Glutamatergic neuron (in vitro differentiated cells): ENCODE results near the gene ZNF280D. TPM values are rescaled to one million over a fixed set of nuclear protein-coding genes. Genes with fewer than 3 reads are reported as not detected.

Source experiments
- DNase-seq: peaks from one replicate; pipeline ENCODE4 v3.0.0; 2022
- H3K27ac Mint-ChIP-seq: one replicate; pipeline ENCODE4 v1.8.0; 2020; ENCODE audit warnings: mild to moderate bottlenecking, mixed read lengths, inconsistent platforms; ENCODE audit not compliant: unreplicated experiment
- H3K27me3 Mint-ChIP-seq: one replicate; pipeline ENCODE4 v1.8.0; 2020; ENCODE audit warnings: mild to moderate bottlenecking, moderate library complexity, mixed read lengths, inconsistent platforms; ENCODE audit not compliant: unreplicated experiment
- H3K36me3 Mint-ChIP-seq: one replicate; pipeline ENCODE4 v1.8.0; 2020; ENCODE audit warnings: mild to moderate bottlenecking, mixed read lengths, inconsistent platforms; ENCODE audit not compliant: unreplicated experiment
- H3K4me1 Mint-ChIP-seq: one replicate; pipeline ENCODE4 v1.8.0; 2020; ENCODE audit warnings: mild to moderate bottlenecking, low read depth, mixed read lengths, inconsistent platforms; ENCODE audit not compliant: unreplicated experiment
- H3K4me3 Mint-ChIP-seq: one replicate; pipeline ENCODE4 v1.8.0; 2020; ENCODE audit warnings: mild to moderate bottlenecking, mixed read lengths, inconsistent platforms; ENCODE audit not compliant: unreplicated experiment
- H3K9me3 Mint-ChIP-seq: one replicate; pipeline ENCODE4 v1.8.0; 2020; ENCODE audit warnings: mild to moderate bottlenecking, moderate library complexity, mixed read lengths, inconsistent platforms; ENCODE audit not compliant: unreplicated experiment
- CTCF ChIP-seq: fragments of 200-600 bp; sonication (generic); IDR thresholded peaks from one replicate; pipeline ENCODE4 v1.5.0; 2021; ENCODE audit not compliant: partially characterized antibody, unreplicated experiment
- total RNA-seq: library from RNA; stranded (reverse); fragmentation: NEBNext Ultra II Directional; extraction: Animal tissue kit (Norgen Biotek cat#: 25700); gene quantifications from one replicate; pipeline ENCODE4 v1.2.1, GENCODE V29; 2021; ENCODE audit not compliant: unreplicated experiment

Gene ZNF280D
- total RNA-seq, 1 donor from 2014 or later: 35.9 TPM

- Mint-ChIP-seq H3K27ac (no peak overlapping the region), H3K27me3 (peaks cover 2% of the 10 kb centered on the region), H3K4me3 (no peak overlapping the region), H3K36me3 (no peaks in the 10 kb centered on the region), H3K9me3 (peaks cover 3% of the 10 kb centered on the region), H3K4me1 (peaks cover 2% of the 10 kb centered on the region)
- no peak for DNase-seq
- TF ChIP-seq CTCF: no peak
These were observed 26.1 kb upstream of the ZNF280D start for GRCh38 chr15:56759450-56759845.

GRCh38 chr15:56758770-56759449 is 25.6 kb upstream of the ZNF280D start:
- Mint-ChIP-seq H3K36me3 (no peaks in the 10 kb centered on the region), H3K27me3 (peaks cover 2% of the 10 kb centered on the region), H3K4me3 (no peak overlapping the region), H3K27ac (no peak overlapping the region), H3K4me1 (peaks cover 2% of the 10 kb centered on the region), H3K9me3 (peaks cover 3% of the 10 kb centered on the region)
- no peak for TF ChIP-seq CTCF
- DNase-seq: no peak

- no peaks in the 10 kb centered on the region for H3K36me3 Mint-ChIP-seq
- no peak overlapping the region for H3K4me3 Mint-ChIP-seq
- peaks cover 2% of the 10 kb centered on the region for H3K4me1 Mint-ChIP-seq
- no peak for TF ChIP-seq CTCF
- H3K9me3 Mint-ChIP-seq: peaks cover 3% of the 10 kb centered on the region
- peaks cover 2% of the 10 kb centered on the region for H3K27me3 Mint-ChIP-seq
- H3K27ac Mint-ChIP-seq: no peak overlapping the region
- DNase-seq: no peak
These were observed 24.6 kb upstream of the ZNF280D start for GRCh38 chr15:56757875-56758274.

GRCh38 chr15:56754772-56755370 is 21.6 kb upstream of the ZNF280D start:
- Mint-ChIP-seq H3K4me3 (no peak overlapping the region), H3K27ac (no peak overlapping the region), H3K27me3 (no peaks in the 10 kb centered on the region), H3K36me3 (no peaks in the 10 kb centered on the region), H3K4me1 (no peaks in the 10 kb centered on the region), H3K9me3 (peaks cover 1% of the 10 kb centered on the region)
- TF ChIP-seq CTCF: no peak
- no peak for DNase-seq

GRCh38 chr15:56752986-56753385 is 19.7 kb upstream of the ZNF280D start:
- Mint-ChIP-seq H3K4me3 (no peak overlapping the region), H3K4me1 (no peaks in the 10 kb centered on the region), H3K27ac (no peak overlapping the region), H3K36me3 (no peaks in the 10 kb centered on the region), H3K27me3 (no peaks in the 10 kb centered on the region), H3K9me3 (peaks cover 1% of the 10 kb centered on the region)
- no peak for DNase-seq
- no peak for TF ChIP-seq CTCF
